B cell (primary cell): ENCODE results near the gene FILIP1. TPM values are rescaled to one million over a fixed set of nuclear protein-coding genes. Genes with fewer than 3 reads are reported as not detected.

Experiments used
- ATAC-seq: fragments of 200-7000 bp; cut with Tn5 transposase; one replicate; pipeline ENCODE4 v1.10.0; 2021; ENCODE audit warnings: low read depth, mild to moderate bottlenecking, moderate number of reproducible peaks, moderate library complexity
- CTCF ChIA-PET: fragments of 350-600 bp; sonication (Branson Sonifier 250); formaldehyde crosslinking; loops from one replicate; lab custom pipeline; 2021; ENCODE audit warnings: antibody characterized with exemption, inconsistent platforms; lab: Charles Lee
- POLR2A ChIA-PET: fragments of 350-600 bp; sonication (Branson Sonifier 250); formaldehyde crosslinking; loops from one replicate; lab custom pipeline; 2021; ENCODE audit warnings: antibody characterized with exemption; lab: Charles Lee
- DNase-seq: peaks from one replicate; pipeline ENCODE4 v3.0.0; 2013
- H2AFZ ChIP-seq: 2 replicates; pipeline ENCODE4 v1.6.1; 2012; ENCODE audit warnings: mild to moderate bottlenecking, low read depth, low read length; ENCODE audit not compliant: insufficient read depth, poor library complexity, severe bottlenecking
- H3K27ac ChIP-seq, 2 donors: 1 replicate in 1 of 2; 2 replicates in 1 of 2; pipeline ENCODE4 v1.5.1; 2012 to 2013; ENCODE audit warnings: low read length in 2 of 2, mild to moderate bottlenecking in 2 of 2, moderate library complexity in 1 of 2
- H3K27me3 ChIP-seq, 4 experiments: fragments of 200-600 bp in 1 of 4; sonication (generic) in 1 of 4; replicated peaks in 1 of 4; 1 replicate in 2 of 4; 2 replicates in 2 of 4; pipeline versions ENCODE4 v1.6.1 to v1.7.0; 2013 to 2016; ENCODE audit warnings: low read length in 3 of 4, mild to moderate bottlenecking in 2 of 4, mixed read lengths in 1 of 4, moderate library complexity in 1 of 4; ENCODE audit not compliant: insufficient read depth in 4 of 4, control insufficient read depth in 3 of 4; ENCODE audit errors: control extremely low read depth in 1 of 4
- H3K36me3 ChIP-seq, 2 experiments: replicated peaks in 1 of 2; 1 replicate in 1 of 2; 2 replicates in 1 of 2; pipeline versions ENCODE4 v1.6.1 to v1.7.1; 2013; ENCODE audit warnings: low read length in 1 of 2; ENCODE audit not compliant: insufficient read depth in 2 of 2, control insufficient read depth in 1 of 2; ENCODE audit errors: control extremely low read depth in 1 of 2, extremely low read depth in 1 of 2
- H3K4me1 ChIP-seq, 2 donors: fragments of 200-600 bp in 1 of 2; sonication (generic) in 1 of 2; 1 replicate in 1 of 2; 2 replicates in 1 of 2; pipeline versions ENCODE4 v1.5.1 to v1.6.1; 2013 to 2017; ENCODE audit warnings: low read length in 2 of 2; ENCODE audit not compliant: control insufficient read depth in 2 of 2, insufficient read depth in 2 of 2
- H3K4me2 ChIP-seq: replicated peaks from 2 replicates; pipeline ENCODE3; 2012; ENCODE audit warnings: mild to moderate bottlenecking, low read depth, low read length; ENCODE audit not compliant: poor library complexity, severe bottlenecking
- H3K4me3 ChIP-seq, 5 experiments: fragments of 200-600 bp in 1 of 5; sonication (generic) in 1 of 5; 1 replicate in 3 of 5; 2 replicates in 2 of 5; pipeline versions ENCODE4 v1.5.1 to v1.7.0; 2011 to 2016; ENCODE audit warnings: low read length in 4 of 5, mild to moderate bottlenecking in 4 of 5, low read depth in 2 of 5, control low read depth in 1 of 5, moderate library complexity in 1 of 5; ENCODE audit not compliant: insufficient read depth in 1 of 5; ENCODE audit errors: control extremely low read depth in 1 of 5, extremely low read depth in 1 of 5
- H3K79me2 ChIP-seq: fragments of 200-600 bp; sonication (generic); one replicate; pipeline ENCODE4 v1.6.0; 2016; ENCODE audit warnings: low read length; ENCODE audit not compliant: control insufficient read depth, insufficient read depth
- H3K9ac ChIP-seq: fragments of 200-600 bp; sonication (generic); 2 replicates; pipeline ENCODE4 v1.6.1; 2017; ENCODE audit warnings: mild to moderate bottlenecking, low read length, moderate library complexity
- H3K9me3 ChIP-seq, 3 donors: one replicate each; pipeline versions ENCODE4 v1.6.1 to v1.7.1; 2013; ENCODE audit warnings: low read length in 2 of 3; ENCODE audit not compliant: control insufficient read depth in 2 of 3, insufficient read depth in 1 of 3; ENCODE audit errors: control extremely low read depth in 1 of 3
- H4K20me1 ChIP-seq: 2 replicates; pipeline ENCODE4 v1.6.0; 2012; ENCODE audit warnings: mild to moderate bottlenecking, low read length; ENCODE audit not compliant: insufficient read depth, control insufficient read depth, poor library complexity, severe bottlenecking
- H3K27ac Mint-ChIP-seq: one replicate; pipeline ENCODE4 v1.8.0; 2021; ENCODE audit warnings: mixed read lengths
- H3K27me3 Mint-ChIP-seq: one replicate; pipeline ENCODE4 v1.8.0; 2021; ENCODE audit warnings: mixed read lengths
- H3K4me1 Mint-ChIP-seq: one replicate; pipeline ENCODE4 v1.8.0; 2021; ENCODE audit warnings: mixed read lengths
- H3K4me3 Mint-ChIP-seq: one replicate; pipeline ENCODE4 v1.8.0; 2021; ENCODE audit warnings: mixed read lengths
- H3K9me3 Mint-ChIP-seq: one replicate; pipeline ENCODE4 v1.8.0; 2022; ENCODE audit warnings: mixed read lengths; ENCODE audit not compliant: insufficient read depth
- CTCF ChIP-seq: fragments of 200-600 bp; IDR thresholded peaks from one replicate; pipeline ENCODE4 v1.8.0; 2022; ENCODE audit warnings: antibody characterized with exemption, mild to moderate bottlenecking
- EZH2 ChIP-seq: IDR thresholded peaks from 2 replicates; pipeline ENCODE4 v1.6.1; 2012; ENCODE audit warnings: borderline replicate concordance, low read depth, mild to moderate bottlenecking, moderate library complexity, low read length; ENCODE audit not compliant: insufficient read depth, poor library complexity, severe bottlenecking
- WGBS: methylation state at CpG from one replicate; pipeline ENCODE4 v1.1.5; 2013; ENCODE audit warnings: missing lambda C conversion rate; ENCODE audit not compliant: insufficient coverage; 5-methylcytosine and 5-hydroxymethylcytosine counted together
- intact Hi-C: fragments of 100-400 bp; cut with micrococcal nuclease; formaldehyde crosslinking; loops from one replicate; pipeline ENCODE4 v1.10.0; 2022
- polyA plus RNA-seq: library from polyadenylated mRNA; depleted of rRNA; stranded (reverse); fragments of >200 nt; gene quantifications from 2 replicates; pipeline ENCODE4 v1.2.3, GENCODE V29; 2012
- total RNA-seq, 2 donors: library from RNA; stranded (reverse); fragments of 120-200 nt in 1 of 2; gene quantifications; 1 replicate in 1 of 2; 2 replicates in 1 of 2; pipeline versions ENCODE4 v1.2.3 to v1.2.4, GENCODE V29; 2013 to 2022

FILIP1 gene
- total and polyA plus RNA-seq, 2 donors (not counting 1 experiment from before 2014, with no cell fraction given), result not detected

GRCh38 chr6:75539136-75539535 is 45.5 kb upstream of the FILIP1 start:
- Histone ChIP-seq H4K20me1 (no peaks in the 10 kb centered on the region), H3K27ac (no peak overlapping the region), H3K9ac (no peak overlapping the region), H3K4me2 (no peak overlapping the region), H3K36me3 (no peaks in the 10 kb centered on the region), H3K79me2 (no peaks in the 10 kb centered on the region), H3K4me3 (no peak overlapping the region), H3K27me3 (no peaks in the 10 kb centered on the region), H3K4me1 (no peaks in the 10 kb centered on the region), H3K9me3 (peaks cover 0 to 3% (median 0%) of the 10 kb centered on the region in 3 donors), H2AFZ (no peak overlapping the region)
- ChIA-PET CTCF (no interaction called here), POLR2A (no interaction called here)
- 83% methylated on average over 1 of the region's 4 CpGs for WGBS
- intact Hi-C loops, result no loop called here
- Mint-ChIP-seq H3K4me3 (no peak overlapping the region), H3K27ac (no peak overlapping the region), H3K27me3 (peaks cover 23% of the 10 kb centered on the region), H3K4me1 (no peaks in the 10 kb centered on the region), H3K9me3 (peaks cover 5% of the 10 kb centered on the region)
- no peak for DNase-seq
- no peak for TF ChIP-seq CTCF
- TF ChIP-seq EZH2, result no peak
- no peak for ATAC-seq

DNA sequence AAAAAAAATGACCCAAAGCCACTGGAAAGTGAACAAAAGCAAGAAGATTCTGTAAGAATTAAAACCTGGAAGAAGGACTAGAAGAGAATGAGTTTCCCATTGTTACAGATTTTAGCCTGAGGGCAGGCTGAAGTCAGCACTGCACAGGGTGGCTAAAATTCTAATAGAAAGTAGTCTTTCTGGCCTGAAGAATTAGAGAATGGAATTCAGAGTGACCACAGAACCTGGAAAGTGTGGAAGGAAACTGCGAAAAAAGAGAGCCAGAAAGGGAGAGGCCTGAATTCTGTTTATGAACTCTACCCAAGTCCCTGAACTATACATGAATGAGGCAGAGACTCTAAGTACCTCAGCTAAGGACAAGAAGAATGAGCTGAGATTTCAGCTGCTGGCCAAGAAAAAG is 38.9 kb upstream of the FILIP1 start:
- H3K27me3 Mint-ChIP-seq, result peaks cover 44% of the 10 kb centered on the region
- no peak overlapping the region for H3K4me3 Mint-ChIP-seq
- intact Hi-C loops, result no loop called here
- H3K9me3 Mint-ChIP-seq, result no peaks in the 10 kb centered on the region
- no peak overlapping the region for H3K27ac Mint-ChIP-seq
- no peaks in the 10 kb centered on the region for H3K4me1 ChIP-seq
- TF ChIP-seq CTCF (no peak), EZH2 (no peak)
- no peaks in the 10 kb centered on the region for H3K4me1 Mint-ChIP-seq
- no peak overlapping the region for H3K4me2 ChIP-seq
- ChIA-PET CTCF (no interaction called here), POLR2A (no interaction called here)
- H3K27ac ChIP-seq, result no peak overlapping the region
- ATAC-seq (no peak), DNase-seq (no peak)
- peaks cover 0 to 6% (median 1%) of the 10 kb centered on the region in 4 experiments for H3K27me3 ChIP-seq
- no peaks in the 10 kb centered on the region for H3K79me2 ChIP-seq
- no peak overlapping the region for H3K4me3 ChIP-seq
- no peaks in the 10 kb centered on the region for H3K9me3 ChIP-seq
- no peaks in the 10 kb centered on the region for H3K36me3 ChIP-seq
- no peak overlapping the region for H2AFZ ChIP-seq
- H4K20me1 ChIP-seq, result no peaks in the 10 kb centered on the region
- WGBS, result 86% methylated on average over 1 of the region's 1 CpG
- H3K9ac ChIP-seq, result no peak overlapping the region
